H7 (cell line): ENCODE results near the gene MYL5. TPM values are rescaled to one million over a fixed set of nuclear protein-coding genes. Genes with fewer than 3 reads are reported as not detected.
A peak's percentile ranks its signal among the peaks of the same experiment; 100 is the strongest.

Experiments used
- DNase-seq: peaks from one replicate; pipeline ENCODE4 v3.0.0; 2012
- H3K27me3 ChIP-seq: 2 replicates; pipeline ENCODE4 v1.6.0; 2011; ENCODE audit warnings: mild to moderate bottlenecking, low read length; ENCODE audit not compliant: control insufficient read depth, insufficient read depth
- H3K36me3 ChIP-seq: replicated peaks from 2 replicates; pipeline ENCODE4 v1.5.1; 2011; ENCODE audit warnings: low read length; ENCODE audit not compliant: control insufficient read depth, insufficient read depth
- H3K4me3 ChIP-seq: 2 replicates; pipeline ENCODE4 v1.5.1; 2011; ENCODE audit warnings: low read depth, mild to moderate bottlenecking, control low read depth, low read length, moderate library complexity; ENCODE audit not compliant: insufficient read depth
- total RNA-seq: library from RNA; depleted of rRNA; stranded (reverse); fragments of >200 nt; shearing (Covaris generic); gene quantifications from 2 replicates; pipeline ENCODE4 v1.2.3, GENCODE V29; 2014

Gene MYL5
- total RNA-seq, 1 experiment from 2014 or later: 12.6 TPM

DNA sequence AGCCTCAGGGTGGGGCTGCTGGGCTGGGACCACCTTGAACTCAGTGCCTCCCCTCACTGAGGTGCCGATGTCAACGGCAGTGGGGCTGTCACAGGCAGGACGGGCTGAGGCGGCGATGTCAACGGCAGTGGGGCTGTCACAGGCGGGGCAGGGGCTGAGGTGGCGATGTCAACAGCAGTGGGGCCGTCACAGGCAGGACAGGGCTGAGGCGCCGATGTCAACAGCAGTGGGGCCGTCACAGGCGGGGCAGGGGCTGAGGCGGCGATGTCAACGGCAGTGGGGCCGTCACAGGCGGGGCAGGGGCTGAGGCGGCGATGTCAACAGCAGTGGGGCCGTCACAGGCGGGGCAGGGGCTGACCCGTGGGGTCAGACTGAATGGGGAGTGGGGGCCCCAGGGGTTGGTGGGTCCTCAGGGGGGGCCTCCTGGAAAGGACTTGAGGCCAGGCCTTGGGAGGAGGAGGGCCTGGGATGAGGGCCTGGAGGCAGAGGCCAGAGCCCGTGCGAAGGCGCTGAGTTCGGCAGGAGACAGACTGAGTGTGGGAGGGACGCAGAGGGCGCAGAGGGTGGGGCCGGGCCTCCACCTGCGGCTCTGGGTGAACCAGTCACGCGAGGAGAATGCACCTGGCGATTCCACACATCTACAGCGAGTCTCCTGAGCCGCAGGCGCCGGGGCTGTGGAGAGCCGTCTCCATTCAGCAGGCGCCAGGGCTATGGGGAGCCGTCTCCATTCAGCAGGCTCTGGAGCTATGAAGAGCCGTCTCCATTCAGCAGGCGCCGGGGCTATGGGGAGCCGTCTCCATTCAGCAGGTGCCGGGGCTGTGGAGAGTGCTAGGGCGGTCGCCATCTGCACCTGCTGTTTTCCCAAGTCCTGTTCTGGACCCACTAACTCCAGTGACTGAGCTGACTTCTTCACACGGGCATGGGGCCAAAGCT, 23.1 kb upstream of the MYL5 start:
- DNase-seq: peak; percentile 81
- no peak overlapping the region for H3K4me3 ChIP-seq
- H3K36me3 ChIP-seq: no peaks in the 10 kb centered on the region
- no peaks in the 10 kb centered on the region for H3K27me3 ChIP-seq

DNA sequence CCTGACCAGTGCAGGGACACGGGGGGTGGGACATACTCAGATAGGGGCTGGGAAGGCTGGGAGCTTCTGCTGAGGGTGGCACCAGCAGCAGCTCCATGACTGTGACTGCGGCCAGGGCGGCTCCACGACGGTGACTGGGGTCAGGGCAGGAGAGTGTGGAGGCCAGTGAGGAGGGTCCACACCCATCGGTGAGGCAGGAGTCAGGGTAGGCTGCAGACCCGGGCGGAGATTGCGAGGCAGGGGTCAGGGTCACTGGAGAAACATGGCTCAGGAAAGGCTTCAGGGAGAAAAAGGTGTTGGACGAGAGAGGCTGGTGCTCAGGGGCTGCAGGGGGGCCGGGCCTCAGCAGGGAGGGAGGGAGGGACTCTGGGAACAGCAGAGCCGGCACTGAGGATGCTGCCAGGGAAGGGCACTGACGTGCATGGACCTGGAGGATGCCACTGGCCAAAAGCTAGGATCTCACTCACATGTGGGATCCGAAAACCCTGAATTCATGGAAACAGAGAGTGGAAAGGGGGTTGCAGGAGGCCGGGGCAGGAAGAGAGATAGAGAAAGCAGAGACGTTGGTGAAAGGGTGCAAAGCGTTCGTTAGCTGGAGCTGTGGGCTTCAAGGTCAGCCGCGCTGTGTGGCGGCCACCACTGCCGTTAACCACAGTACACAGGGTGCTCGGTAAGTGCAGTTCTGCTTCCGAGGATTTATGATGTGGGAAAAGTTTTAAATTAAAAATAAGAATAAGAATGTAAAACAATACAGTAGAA, 22.3 kb upstream of the MYL5 start:
- DNase-seq: peak; percentile 71

GRCh38 chr4:653080-653821, 21.1 kb upstream of the MYL5 start:
- Histone ChIP-seq H3K4me3 (no peak overlapping the region), H3K27me3 (no peaks in the 10 kb centered on the region), H3K36me3 (no peaks in the 10 kb centered on the region)
- DNase-seq: peak; percentile 73

More for the DNA sequence above, 22.3 kb upstream of the MYL5 start:
- H3K4me3 ChIP-seq: no peak overlapping the region
- H3K36me3 ChIP-seq: no peaks in the 10 kb centered on the region
- no peaks in the 10 kb centered on the region for H3K27me3 ChIP-seq

- H3K4me3 ChIP-seq: no peak overlapping the region
- no peak for DNase-seq
- H3K36me3 ChIP-seq: no peaks in the 10 kb centered on the region
- no peaks in the 10 kb centered on the region for H3K27me3 ChIP-seq
These were observed 20.4 kb upstream of the MYL5 start for GRCh38 chr4:653831-654502.

DNA sequence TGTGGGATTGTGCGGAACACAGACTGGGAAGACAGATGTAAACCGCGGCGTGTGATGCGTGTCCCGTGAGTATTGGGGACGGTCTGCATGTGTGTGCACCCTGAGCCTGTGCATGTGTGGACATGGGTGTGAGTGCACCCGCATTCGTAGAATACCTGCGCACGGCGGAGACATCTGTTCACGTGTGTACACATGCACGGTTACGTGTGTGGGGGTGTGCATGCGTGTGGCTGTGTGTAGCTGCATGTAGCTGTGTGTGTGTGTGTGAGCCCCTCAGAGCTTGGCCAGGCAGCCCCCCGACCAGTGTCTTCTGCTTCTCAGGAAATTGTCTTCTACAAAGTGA, 19.9 kb upstream of the MYL5 start:
- no peaks in the 10 kb centered on the region for H3K27me3 ChIP-seq
- DNase-seq: no peak
- no peaks in the 10 kb centered on the region for H3K36me3 ChIP-seq
- no peak overlapping the region for H3K4me3 ChIP-seq

GRCh38 chr4:654871-655463, 19.4 kb upstream of the MYL5 start:
- Histone ChIP-seq H3K27me3 (no peaks in the 10 kb centered on the region), H3K36me3 (no peaks in the 10 kb centered on the region), H3K4me3 (no peak overlapping the region)
- DNase-seq: peak; percentile 75

- Histone ChIP-seq H3K36me3 (no peaks in the 10 kb centered on the region), H3K4me3 (no peak overlapping the region), H3K27me3 (no peaks in the 10 kb centered on the region)
- peak; percentile 57 for DNase-seq
These were observed 18.7 kb upstream of the MYL5 start for GRCh38 chr4:655464-656151.

- Histone ChIP-seq H3K36me3 (no peaks in the 10 kb centered on the region), H3K4me3 (no peak overlapping the region), H3K27me3 (no peaks in the 10 kb centered on the region)
- peak; percentile 55 for DNase-seq
These were observed 17.7 kb upstream of the MYL5 start for GRCh38 chr4:656436-657337.

GRCh38 chr4:657338-657833, 17.0 kb upstream of the MYL5 start:
- no peaks in the 10 kb centered on the region for H3K27me3 ChIP-seq
- no peak for DNase-seq
- no peaks in the 10 kb centered on the region for H3K36me3 ChIP-seq
- no peak overlapping the region for H3K4me3 ChIP-seq

DNA sequence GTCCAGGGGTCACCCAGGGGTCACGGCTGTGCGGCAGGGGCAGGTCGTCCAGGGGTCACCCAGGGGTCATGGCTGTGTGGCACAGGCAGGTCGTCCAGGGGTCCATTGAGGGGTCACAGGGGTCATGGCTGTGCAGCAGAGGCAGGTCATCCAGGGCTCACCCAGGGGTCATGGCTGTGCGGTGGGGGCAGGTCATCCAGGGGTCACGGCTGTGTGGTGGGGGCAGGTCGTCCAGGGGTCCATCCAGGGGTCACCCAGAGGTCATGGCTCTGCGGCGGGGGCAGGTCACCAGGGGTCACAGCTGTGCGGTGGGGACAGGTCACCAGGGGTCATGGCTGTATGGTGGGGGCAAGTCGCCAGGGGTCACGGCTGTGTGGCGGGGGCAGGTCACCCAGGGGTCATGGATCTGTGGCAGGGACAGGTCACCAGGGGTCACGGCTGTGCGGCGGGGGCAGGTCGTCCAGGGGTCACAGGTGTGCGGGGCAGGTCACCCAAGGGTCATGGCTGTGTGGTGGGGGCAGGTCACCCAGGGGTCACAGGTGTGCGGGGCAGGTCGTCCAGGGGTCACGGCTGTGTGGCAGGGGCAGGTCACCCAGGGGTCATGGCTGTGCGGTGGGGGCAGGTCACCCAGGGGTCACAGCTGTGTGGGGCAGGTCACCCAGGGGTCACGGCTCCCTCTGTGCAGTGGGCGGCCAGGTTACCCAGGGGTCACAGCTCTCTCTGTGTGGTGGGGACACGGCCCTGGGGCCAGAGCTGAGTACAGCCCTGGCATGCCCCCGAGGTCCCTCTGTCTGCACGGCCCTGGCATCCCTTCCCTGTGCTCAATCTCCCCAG, 16.3 kb upstream of the MYL5 start:
- Histone ChIP-seq H3K27me3 (no peaks in the 10 kb centered on the region), H3K36me3 (no peaks in the 10 kb centered on the region)
- no peak for DNase-seq

DNA sequence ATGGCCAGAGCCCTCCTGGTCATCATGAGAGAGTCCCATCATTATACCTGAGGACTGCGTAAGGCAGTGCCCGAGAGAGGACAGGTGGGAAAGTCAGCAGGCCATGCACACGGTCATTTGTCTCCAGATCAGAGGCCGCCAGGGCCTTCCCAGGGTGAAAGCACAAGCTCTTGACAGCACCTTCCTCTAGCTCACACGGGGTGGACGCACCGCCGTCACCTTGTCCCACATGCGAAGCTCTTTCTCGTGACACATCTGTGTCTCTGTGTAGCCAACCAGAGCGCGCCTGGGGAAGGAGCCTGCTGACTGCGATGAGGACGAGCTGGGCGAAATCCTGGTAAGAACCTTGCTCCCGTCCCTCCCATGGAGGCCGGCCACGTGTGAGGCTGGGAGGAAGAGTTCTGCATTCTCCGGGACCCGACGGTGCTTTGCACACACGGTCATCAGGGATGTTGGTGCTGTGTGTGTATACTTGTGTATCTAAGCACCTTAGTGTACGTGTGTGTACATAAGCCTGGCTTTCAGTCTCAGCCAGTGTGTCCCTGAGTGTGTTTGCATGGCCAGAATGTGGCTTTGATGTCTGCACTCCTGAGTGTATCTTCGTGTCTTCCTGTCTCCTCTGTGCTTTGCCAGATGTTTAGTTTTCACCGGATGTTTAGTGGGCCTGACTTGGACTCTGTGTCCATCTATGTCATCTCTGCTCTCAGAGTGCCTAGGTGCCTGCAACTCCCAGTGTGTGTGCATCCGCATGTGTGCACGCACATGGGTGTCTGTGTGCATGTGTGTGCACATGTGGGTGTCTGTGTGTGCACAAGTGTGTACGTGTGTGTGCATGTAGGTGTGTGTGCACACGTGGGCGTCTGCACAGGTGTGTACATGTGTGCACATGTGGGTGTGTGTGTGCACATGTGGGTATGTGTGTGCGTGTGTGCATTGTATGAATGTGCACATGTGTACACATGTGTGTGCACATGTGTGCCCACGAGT, 15.4 kb upstream of the MYL5 start:
- no peaks in the 10 kb centered on the region for H3K36me3 ChIP-seq
- no peak for DNase-seq
- no peaks in the 10 kb centered on the region for H3K27me3 ChIP-seq
- H3K4me3 ChIP-seq: no peak overlapping the region

More for the DNA sequence above, 16.3 kb upstream of the MYL5 start:
- H3K4me3 ChIP-seq: no peak overlapping the region
